H1 (cell line): ENCODE measurements around the gene MYO1D. TPM values are rescaled to one million over a fixed set of nuclear protein-coding genes. Genes with fewer than 3 reads are reported as not detected.

Experiments used
- CTCF ChIA-PET: fragments of 300-600 bp; sonication (Branson Sonifier 250); formaldehyde crosslinking; loops from one replicate; lab custom pipeline; 2021; ENCODE audit not compliant: partially characterized antibody; lab: Charles Lee
- POLR2A ChIA-PET: fragments of 300-600 bp; sonication (Branson Sonifier 250); formaldehyde crosslinking; loops from one replicate; lab custom pipeline; 2021; ENCODE audit warnings: inconsistent platforms; ENCODE audit not compliant: partially characterized antibody; lab: Charles Lee
- DNase-seq, 2 experiments: peaks; one replicate each; pipeline versions ENCODE4 v3.0.0 to v3.0.0-alpha.2; 2010 to 2022; ENCODE audit warnings: low spot score in 2 of 2, low read depth in 1 of 2, mixed read lengths in 1 of 2
- FAIRE-seq: peaks from 2 replicates; lab custom pipeline; 2011; peaks lifted over from hg19 to GRCh38; lab: Jason Lieb, UNC
- H2AFZ ChIP-seq: 2 replicates; pipeline ENCODE4 v1.8.1; 2012; ENCODE audit warnings: low read length, inconsistent platforms
- H2AK5ac ChIP-seq: 2 replicates; pipeline ENCODE4 v1.6.1; 2013; ENCODE audit warnings: low read depth, low read length
- H2BK120ac ChIP-seq: replicated peaks from 2 replicates; pipeline ENCODE3; 2013; ENCODE audit warnings: low read depth, low read length, inconsistent platforms
- H2BK12ac ChIP-seq: 2 replicates; pipeline ENCODE4 v1.6.1; 2013; ENCODE audit warnings: low read depth, low read length
- H2BK15ac ChIP-seq: 2 replicates; pipeline ENCODE4 v1.6.1; 2013; ENCODE audit warnings: low read length
- H2BK20ac ChIP-seq: 2 replicates; pipeline ENCODE4 v1.6.1; 2013; ENCODE audit warnings: low read length
- H2BK5ac ChIP-seq: 2 replicates; pipeline ENCODE4 v1.6.1; 2013; ENCODE audit warnings: low read depth, low read length
- H3K14ac ChIP-seq: 2 replicates; pipeline ENCODE4 v1.6.1; 2013; ENCODE audit warnings: inconsistent platforms; ENCODE audit not compliant: insufficient read length
- H3K18ac ChIP-seq: 2 replicates; pipeline ENCODE4 v1.6.1; 2013; ENCODE audit warnings: low read length; ENCODE audit errors: extremely low read depth
- H3K23ac ChIP-seq: 2 replicates; pipeline ENCODE4 v1.6.1; 2013; ENCODE audit warnings: inconsistent platforms; ENCODE audit not compliant: insufficient read length
- H3K23me2 ChIP-seq: 2 replicates; pipeline ENCODE4 v1.6.1; 2013; ENCODE audit warnings: low read depth, low read length
- H3K27ac ChIP-seq: 2 replicates; pipeline ENCODE4 v1.6.1; 2011; ENCODE audit warnings: low read depth, low read length, inconsistent platforms
- H3K27me3 ChIP-seq, 4 experiments: replicated peaks in 1 of 4; 1 replicate in 1 of 4; 2 replicates in 3 of 4; pipeline versions ENCODE4 v1.6.1 to v1.8.1; 2011 to 2013; ENCODE audit warnings: low read length in 3 of 4, mild to moderate bottlenecking in 3 of 4, inconsistent platforms in 2 of 4, mixed read lengths in 2 of 4, moderate library complexity in 1 of 4; ENCODE audit not compliant: control insufficient read depth in 3 of 4, insufficient read depth in 3 of 4; ENCODE audit errors: extremely low read depth in 1 of 4
- H3K36me3 ChIP-seq, 4 experiments: 2 replicates each; pipeline versions ENCODE4 v1.6.1 to v1.8.1; 2011 to 2013; ENCODE audit warnings: mild to moderate bottlenecking in 4 of 4, low read length in 3 of 4, moderate library complexity in 2 of 4, control low read depth in 1 of 4, inconsistent platforms in 1 of 4; ENCODE audit not compliant: insufficient read depth in 4 of 4, control insufficient read depth in 2 of 4
- H3K4ac ChIP-seq: replicated peaks from 2 replicates; pipeline ENCODE3; 2013; ENCODE audit warnings: low read length, low read depth, mixed read lengths, inconsistent platforms; ENCODE audit not compliant: insufficient read length
- H3K4me1 ChIP-seq, 4 experiments: replicated peaks in 1 of 4; 1 replicate in 1 of 4; 2 replicates in 3 of 4; pipeline versions ENCODE4 v1.6.1 to v1.8.1; 2011 to 2013; ENCODE audit warnings: low read length in 3 of 4, inconsistent platforms in 2 of 4, mixed read lengths in 1 of 4; ENCODE audit not compliant: insufficient read depth in 4 of 4, control insufficient read depth in 3 of 4
- H3K4me2 ChIP-seq, 2 experiments: 2 replicates each; pipeline versions ENCODE4 v1.6.1 to v1.8.1; 2011 to 2013; ENCODE audit warnings: low read depth in 2 of 2, low read length in 2 of 2, control low read depth in 1 of 2, inconsistent platforms in 1 of 2, mild to moderate bottlenecking in 1 of 2; ENCODE audit not compliant: insufficient read depth in 1 of 2
- H3K4me3 ChIP-seq, 4 experiments: fragments of 200-600, 300-600 bp in 1 of 4; sonication (generic), shearing (Covaris generic), sonication (Bioruptor Twin) in 1 of 4; 2 replicates each; pipeline versions ENCODE4 v1.5.1 to v1.8.1; 2011 to 2016; ENCODE audit warnings: low read length in 4 of 4, low read depth in 3 of 4, control low read depth in 2 of 4, inconsistent platforms in 2 of 4, mild to moderate bottlenecking in 2 of 4, mixed read lengths in 1 of 4, moderate library complexity in 1 of 4; ENCODE audit not compliant: insufficient read depth in 2 of 4; ENCODE audit errors: extremely low read depth in 1 of 4
- H3K56ac ChIP-seq: replicated peaks from 2 replicates; pipeline ENCODE3; 2013; ENCODE audit warnings: low read depth, mild to moderate bottlenecking, mixed read lengths, low read length, inconsistent platforms; ENCODE audit not compliant: insufficient read length
- H3K79me1 ChIP-seq: 2 replicates; pipeline ENCODE4 v1.6.1; 2013; ENCODE audit warnings: low read depth, low read length, control low read depth
- H3K79me2 ChIP-seq, 2 experiments: 2 replicates each; pipeline versions ENCODE4 v1.6.1 to v1.8.1; 2012 to 2013; ENCODE audit warnings: low read length in 2 of 2, mild to moderate bottlenecking in 2 of 2, inconsistent platforms in 1 of 2; ENCODE audit not compliant: insufficient read depth in 2 of 2, control insufficient read depth in 1 of 2
- H3K9ac ChIP-seq, 4 experiments: replicated peaks in 1 of 4; 1 replicate in 1 of 4; 2 replicates in 3 of 4; pipeline versions ENCODE4 v1.6.1 to v1.8.1; 2011 to 2013; ENCODE audit warnings: low read depth in 3 of 4, low read length in 3 of 4, control low read depth in 2 of 4, mild to moderate bottlenecking in 2 of 4, moderate library complexity in 2 of 4, inconsistent platforms in 1 of 4; ENCODE audit errors: extremely low read depth in 1 of 4
- H3K9me3 ChIP-seq, 2 experiments: 2 replicates each; pipeline versions ENCODE4 v1.6.1 to v1.8.1; 2012 to 2013; ENCODE audit warnings: mild to moderate bottlenecking in 2 of 2, moderate library complexity in 2 of 2, control low read depth in 1 of 2, inconsistent platforms in 1 of 2, low read depth in 1 of 2, low read length in 1 of 2, mixed read lengths in 1 of 2; ENCODE audit not compliant: insufficient read depth in 2 of 2
- H4K20me1 ChIP-seq, 2 experiments: replicated peaks in 1 of 2; 2 replicates each; pipeline versions ENCODE3 to v1.8.1; 2011 to 2013; ENCODE audit warnings: inconsistent platforms in 2 of 2, low read length in 2 of 2, mild to moderate bottlenecking in 1 of 2; ENCODE audit not compliant: insufficient read depth in 2 of 2, control insufficient read depth in 1 of 2
- H4K5ac ChIP-seq: 2 replicates; pipeline ENCODE4 v1.6.1; 2013; ENCODE audit warnings: low read length, low read depth, mixed read lengths, inconsistent platforms; ENCODE audit not compliant: insufficient read length
- H4K8ac ChIP-seq: 2 replicates; pipeline ENCODE4 v1.8.0; 2013; ENCODE audit warnings: mild to moderate bottlenecking, moderate library complexity, low read length, inconsistent platforms; ENCODE audit not compliant: insufficient read depth; ENCODE audit errors: extremely low read depth
- H4K91ac ChIP-seq: replicated peaks from 2 replicates; pipeline ENCODE3; 2013; ENCODE audit warnings: low read length, mixed read lengths, inconsistent platforms; ENCODE audit not compliant: insufficient read length
- FOSL1 ChIP-seq: IDR thresholded peaks from 2 replicates; pipeline ENCODE4 v1.6.1; 2011; ENCODE audit warnings: mild to moderate bottlenecking, low read depth, low read length, moderate library complexity; ENCODE audit not compliant: insufficient read depth
- HDAC2 ChIP-seq, 2 experiments: fragments of 300-600 bp in 1 of 2; sonication (generic) in 1 of 2; IDR thresholded peaks; 2 replicates each; pipeline ENCODE4 v1.6.1; 2011 to 2012; ENCODE audit warnings: low read depth in 2 of 2, low read length in 2 of 2, mild to moderate bottlenecking in 2 of 2, moderate library complexity in 2 of 2, borderline replicate concordance in 1 of 2, inconsistent platforms in 1 of 2
- SRF ChIP-seq: IDR thresholded peaks from 2 replicates; pipeline ENCODE4 v1.6.1; 2011; ENCODE audit warnings: mild to moderate bottlenecking, low read depth, low read length, moderate library complexity
- YY1 ChIP-seq: IDR thresholded peaks from 2 replicates; pipeline ENCODE4 v1.6.1; 2011; ENCODE audit warnings: low read depth, mild to moderate bottlenecking, low read length
- WGBS, 2 experiments: shearing (Covaris generic) in 1 of 2; methylation state at CpG; one replicate each; pipeline versions ENCODE4 v1.1.6 to v1.1.7; 2013 to 2015; ENCODE audit warnings: low lambda C conversion rate in 2 of 2, mixed read lengths in 2 of 2, inconsistent platforms in 1 of 2, low coverage in 1 of 2, missing lambda C conversion rate in 1 of 2; ENCODE audit not compliant: insufficient replicate concordance in 2 of 2, insufficient coverage in 1 of 2, insufficient read length in 1 of 2; ENCODE audit errors: extremely low coverage in 1 of 2, missing lambda C conversion rate in 1 of 2; 5-methylcytosine and 5-hydroxymethylcytosine counted together
- polyA plus RNA-seq, 7 experiments: library from polyadenylated mRNA; depleted of rRNA in 3 of 7; stranded (reverse) in 5 of 7; unstranded in 2 of 7; fragments of >200 nt in 5 of 7; fragments of 200-250 nt in 2 of 7; gene quantifications; 1 replicate in 5 of 7; 2 replicates in 1 of 7; 4 replicates in 1 of 7; pipeline versions ENCODE4 v1.2.1 to v1.2.3, GENCODE V29; 2011 to 2013; ENCODE audit warnings: missing spikeins in 2 of 7, mixed read lengths in 2 of 7
- total RNA-seq: library from RNA; stranded (reverse); fragmentation: NEBNext Ultra II Directional; extraction: Animal tissue kit (Norgen Biotek cat#: 25700); gene quantifications from 2 replicates; pipeline ENCODE4 v1.2.1, GENCODE V29; 2021

Gene MYO1D
- total and polyA plus RNA-seq, 2 of the 8 experiments (the other 6 are each of a cell fraction or from before 2014, with no cell fraction given): 6.5 to 25.4 TPM

GRCh38 chr17:32742681-32743538 is 134.0 kb downstream of the MYO1D start:
- WGBS, 2 experiments: 85% methylated on average over 4 of the region's 4 CpGs; no CpG with 5 or more reads in 1 of the 2 experiments
- DNase-seq (no peak), FAIRE-seq (no peak)
- Histone ChIP-seq H3K4me3 (no peak overlapping the region), H4K91ac (no peak overlapping the region), H3K79me1 (no peaks in the 10 kb centered on the region), H3K27ac (no peak overlapping the region), H2AK5ac (no peak overlapping the region), H2BK12ac (no peak overlapping the region), H2BK120ac (no peak overlapping the region), H3K27me3 (no peaks in the 10 kb centered on the region), H3K4me1 (no peaks in the 10 kb centered on the region), H4K8ac (no peak overlapping the region), H2BK20ac (no peak overlapping the region), H4K20me1 (no peaks in the 10 kb centered on the region), H2BK15ac (no peak overlapping the region), H3K23ac (no peak overlapping the region), H3K14ac (no peak overlapping the region), H2AFZ (no peak overlapping the region), H3K36me3 (no peaks in the 10 kb centered on the region), H3K23me2 (no peaks in the 10 kb centered on the region), H3K9ac (no peak overlapping the region), H3K79me2 (no peaks in the 10 kb centered on the region), H4K5ac (no peak overlapping the region)
- ChIA-PET CTCF (interaction anchor here (1.2 kb wide), 2 partner anchors 10 to 46 kb away, joined by 3 read pairs; no protein-coding TSS in a partner anchor), POLR2A (no interaction called here)
- TF ChIP-seq YY1 (no peak), SRF (no peak), HDAC2 (IDR thresholded peaks at IDR 0.05; ENCODE audit: borderline replicate concordance in 1 of 2, low read depth in 2 of 2, low read length in 2 of 2) (no peak), FOSL1 (no peak)
- TF ChIP-seq, all 59 proteins: peak for 0
- Histone ChIP-seq H3K4me2 (no peak overlapping the region), H3K9me3 (no peaks in the 10 kb centered on the region), H3K56ac (no peak overlapping the region), H2BK5ac (no peak overlapping the region), H3K18ac (no peak overlapping the region), H3K4ac (no peak overlapping the region)
